H1 (cell line): ENCODE measurements around the gene BCO2. TPM values are rescaled to one million over a fixed set of nuclear protein-coding genes. Genes with fewer than 3 reads are reported as not detected.

ENCODE experiments used
- BCL11A ChIP-seq, 2 experiments: IDR thresholded peaks; one replicate each; pipeline ENCODE4 v1.6.1; 2011; ENCODE audit warnings: low read depth in 2 of 2, low read length in 2 of 2, mild to moderate bottlenecking in 2 of 2
- CBX8 ChIP-seq: fragments of 300-800, 300-1000 bp; sonication (generic); IDR thresholded peaks from 2 replicates; pipeline ENCODE4 v1.7.1; 2016; ENCODE audit warnings: low read depth, low read length, borderline replicate concordance
- KDM1A ChIP-seq: fragments of 200-600, 300-600 bp; sonication (generic); IDR thresholded peaks from 2 replicates; pipeline ENCODE4 v1.7.1; 2016; ENCODE audit warnings: mild to moderate bottlenecking, low read length, borderline replicate concordance
- POLR2AphosphoS5 ChIP-seq: IDR thresholded peaks from 2 replicates; pipeline ENCODE4 v1.6.1; 2011; ENCODE audit warnings: low read depth, low read length
- POU5F1 ChIP-seq: IDR thresholded peaks from 2 replicates; pipeline ENCODE4 v1.6.1; 2011; ENCODE audit warnings: low read depth, mild to moderate bottlenecking, low read length, moderate library complexity
- SP1 ChIP-seq: IDR thresholded peaks from 2 replicates; pipeline ENCODE4 v1.6.1; 2011; ENCODE audit warnings: low read depth, low read length
- SUZ12 ChIP-seq: fragments of 200-600 bp; sonication (generic); IDR thresholded peaks from 2 replicates; pipeline ENCODE4 v1.6.1; 2012; ENCODE audit warnings: mild to moderate bottlenecking, inconsistent platforms, low read length, moderate library complexity, mixed read lengths
- polyA plus RNA-seq, 7 experiments: library from polyadenylated mRNA; depleted of rRNA in 3 of 7; stranded (reverse) in 5 of 7; unstranded in 2 of 7; fragments of >200 nt in 5 of 7; fragments of 200-250 nt in 2 of 7; gene quantifications; 1 replicate in 5 of 7; 2 replicates in 1 of 7; 4 replicates in 1 of 7; pipeline versions ENCODE4 v1.2.1 to v1.2.3, GENCODE V29; 2011 to 2013; ENCODE audit warnings: missing spikeins in 2 of 7, mixed read lengths in 2 of 7
- total RNA-seq: library from RNA; stranded (reverse); fragmentation: NEBNext Ultra II Directional; extraction: Animal tissue kit (Norgen Biotek cat#: 25700); gene quantifications from 2 replicates; pipeline ENCODE4 v1.2.1, GENCODE V29; 2021
- TF ChIP-seq, protein P1 (sequence below): IDR thresholded peaks from 2 replicates; pipeline ENCODE4 v1.6.1; 2011; ENCODE audit warnings: low read depth, mild to moderate bottlenecking, low read length; ENCODE audit not compliant: insufficient read depth

Gene BCO2
- total and polyA plus RNA-seq, 2 of the 8 experiments (the other 6 are each of a cell fraction or from before 2014, with no cell fraction given), result 0.42 to 0.82 TPM

DNA sequence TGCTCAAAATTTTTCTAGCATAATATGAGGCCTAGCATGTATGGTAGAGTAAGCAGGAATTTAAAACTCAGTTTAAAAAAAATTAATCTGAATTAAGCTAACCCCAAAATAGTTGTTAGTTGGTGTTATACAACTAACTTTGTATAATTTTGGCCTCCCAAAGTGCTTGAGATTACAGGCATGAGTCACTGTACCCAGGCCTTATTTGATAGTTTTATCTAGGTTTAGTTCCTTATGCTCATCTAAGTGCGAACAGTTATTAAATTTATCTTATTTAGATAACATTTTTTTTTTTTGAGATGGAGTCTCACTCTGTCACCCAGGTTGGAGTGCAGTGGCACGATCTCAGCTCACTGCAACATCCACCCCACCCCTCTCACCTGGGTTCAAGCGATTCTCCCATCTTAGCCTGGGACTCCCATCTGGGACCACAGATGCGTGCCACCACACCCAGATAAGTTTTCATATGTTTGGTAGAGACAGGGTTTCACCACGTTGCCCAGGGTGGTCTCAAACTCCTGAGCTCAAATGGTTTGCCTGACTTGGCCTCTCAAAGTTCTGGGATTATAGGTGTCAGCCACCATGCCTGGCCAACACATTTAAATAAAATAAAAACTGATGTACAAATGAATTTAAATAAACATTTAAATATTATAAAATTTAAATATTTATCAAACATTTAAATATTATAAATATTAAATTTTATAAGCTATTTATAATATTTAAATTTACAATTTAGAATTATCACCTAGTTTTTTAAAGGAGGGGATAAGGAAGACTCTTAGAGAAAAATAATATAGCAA, 19.0 kb upstream of the BCO2 start (continued):
- TF ChIP-seq BCL11A (IDR thresholded peaks at IDR 0.05; ENCODE audit: low read depth in 2 of 2, low read length in 2 of 2), result no peak
- no peak for TF ChIP-seq KDM1A
- no peak for TF ChIP-seq POLR2AphosphoS5
- no peak for TF ChIP-seq SUZ12
- TF ChIP-seq POU5F1, result no peak
- no peak for TF ChIP-seq CBX8
- no peak for TF ChIP-seq SP1
- TF ChIP-seq, protein P1, sequence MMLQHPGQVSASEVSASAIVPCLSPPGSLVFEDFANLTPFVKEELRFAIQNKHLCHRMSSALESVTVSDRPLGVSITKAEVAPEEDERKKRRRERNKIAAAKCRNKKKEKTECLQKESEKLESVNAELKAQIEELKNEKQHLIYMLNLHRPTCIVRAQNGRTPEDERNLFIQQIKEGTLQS, result no peak
- TF ChIP-seq, all 59 proteins: peak for 0
